ENCODE measurements around the gene MEFV.

GRCh38 chr16:3256146-3256865 lies at the start of gene MEFV:
- TF ChIP-seq FOXM1 (IDR thresholded peaks at IDR 0.05; ENCODE audit: borderline replicate concordance): no peak
- no peak for TF ChIP-seq TARDBP (IDR thresholded peaks at IDR 0.05)
- TF ChIP-seq ELF4 (IDR thresholded peaks at IDR 0.05): no peak
- TF ChIP-seq FOXA1 (IDR thresholded peaks at IDR 0.05): no peak
- no peak for TF ChIP-seq SUZ12 (IDR thresholded peaks at IDR 0.05)
- no peak for TF ChIP-seq ZNF384 (IDR thresholded peaks at IDR 0.05)
- no peak for TF ChIP-seq L3MBTL2 (conservative IDR thresholded peaks at IDR 0.05)
- TF ChIP-seq ARNT (IDR thresholded peaks at IDR 0.05): no peak
- TF ChIP-seq BHLHE40 (IDR thresholded peaks at IDR 0.05; ENCODE audit: borderline replicate concordance): no peak
- TF ChIP-seq PKNOX1 (IDR thresholded peaks at IDR 0.05): no peak
- TF ChIP-seq HDGF (IDR thresholded peaks at IDR 0.05; ENCODE audit: borderline replicate concordance): no peak
- no peak for TF ChIP-seq SP1 (IDR thresholded peaks at IDR 0.05)
- TF ChIP-seq LEF1 (IDR thresholded peaks at IDR 0.05; ENCODE audit: borderline replicate concordance): no peak

Data from HEK293T (cell line).